ENCODE measurements around the gene CCSER1.
"Not testable (repeated sequence)": the region's sequence is repeated elsewhere in the genome, so short reads cannot be mapped to it uniquely, and the experiment has no call there.

CCSER1 gene

GRCh38 chr4:91256043-91256442, 1128.8 kb downstream of the CCSER1 start:
- H3K4me1 Mint-ChIP-seq (ENCODE audit: low read depth): no peaks in the 10 kb centered on the region
- no peak overlapping the region for H3K4me3 Mint-ChIP-seq
- H3K9me3 Mint-ChIP-seq: peaks cover 20% of the 10 kb centered on the region
- no peak for DNase-seq
- H3K36me3 Mint-ChIP-seq (ENCODE audit: low read depth): no peaks in the 10 kb centered on the region
- no peaks in the 10 kb centered on the region for H3K27me3 Mint-ChIP-seq
- no peak overlapping the region for H3K27ac Mint-ChIP-seq

GRCh38 chr4:91256751-91257150, 1129.6 kb downstream of the CCSER1 start:
- Mint-ChIP-seq H3K27me3 (no peaks in the 10 kb centered on the region), H3K9me3 (peaks cover 23% of the 10 kb centered on the region), H3K4me1 (ENCODE audit: low read depth) (no peaks in the 10 kb centered on the region), H3K36me3 (ENCODE audit: low read depth) (no peaks in the 10 kb centered on the region), H3K4me3 (no peak overlapping the region), H3K27ac (no peak overlapping the region)
- DNase-seq: no peak

GRCh38 chr4:91257721-91258120, 1130.5 kb downstream of the CCSER1 start:
- Mint-ChIP-seq H3K4me1 (ENCODE audit: low read depth) (no peaks in the 10 kb centered on the region), H3K9me3 (peaks cover 23% of the 10 kb centered on the region), H3K4me3 (no peak overlapping the region), H3K27me3 (no peaks in the 10 kb centered on the region), H3K36me3 (ENCODE audit: low read depth) (no peaks in the 10 kb centered on the region), H3K27ac (no peak overlapping the region)
- DNase-seq: no peak

- Mint-ChIP-seq H3K9me3 (peaks cover 23% of the 10 kb centered on the region), H3K27me3 (no peaks in the 10 kb centered on the region), H3K27ac (no peak overlapping the region), H3K4me3 (no peak overlapping the region), H3K36me3 (ENCODE audit: low read depth) (no peaks in the 10 kb centered on the region), H3K4me1 (ENCODE audit: low read depth) (no peaks in the 10 kb centered on the region)
- no peak for DNase-seq
Observed at GRCh38 chr4:91258326-91258725, 1131.1 kb downstream of the CCSER1 start.

- H3K27ac Mint-ChIP-seq: no peak overlapping the region
- no peaks in the 10 kb centered on the region for H3K27me3 Mint-ChIP-seq
- H3K9me3 Mint-ChIP-seq: peaks cover 8% of the 10 kb centered on the region
- H3K36me3 Mint-ChIP-seq (ENCODE audit: low read depth): no peaks in the 10 kb centered on the region
- H3K4me1 Mint-ChIP-seq (ENCODE audit: low read depth): no peaks in the 10 kb centered on the region
- H3K4me3 Mint-ChIP-seq: no peak overlapping the region
- no peak for DNase-seq
Observed at GRCh38 chr4:91267543-91267942, 1140.3 kb downstream of the CCSER1 start.

- H3K27me3 Mint-ChIP-seq; DNase-seq; H3K4me1 Mint-ChIP-seq (ENCODE audit: low read depth); H3K4me3 Mint-ChIP-seq; H3K27ac Mint-ChIP-seq; H3K36me3 Mint-ChIP-seq (ENCODE audit: low read depth): not testable (repeated sequence)
- H3K9me3 Mint-ChIP-seq: peaks cover 12% of the 10 kb centered on the region
Observed at GRCh38 chr4:91268481-91268880, 1141.3 kb downstream of the CCSER1 start.

- no peak for DNase-seq
- no peak overlapping the region for H3K4me3 Mint-ChIP-seq
Observed at GRCh38 chr4:91268913-91269312, 1141.7 kb downstream of the CCSER1 start.

GRCh38 chr4:91279899-91280298, 1152.7 kb downstream of the CCSER1 start:
- Mint-ChIP-seq H3K36me3 (ENCODE audit: low read depth) (no peaks in the 10 kb centered on the region), H3K27ac (no peak overlapping the region), H3K4me1 (ENCODE audit: low read depth) (no peaks in the 10 kb centered on the region), H3K4me3 (no peak overlapping the region), H3K27me3 (no peaks in the 10 kb centered on the region), H3K9me3 (peaks cover 9% of the 10 kb centered on the region)
- no peak for DNase-seq

More at GRCh38 chr4:91268913-91269312, 1141.7 kb downstream of the CCSER1 start:
- peaks cover 13% of the 10 kb centered on the region for H3K9me3 Mint-ChIP-seq
- no peak overlapping the region for H3K27ac Mint-ChIP-seq
- no peaks in the 10 kb centered on the region for H3K4me1 Mint-ChIP-seq (ENCODE audit: low read depth)
- no peaks in the 10 kb centered on the region for H3K36me3 Mint-ChIP-seq (ENCODE audit: low read depth)
- no peaks in the 10 kb centered on the region for H3K27me3 Mint-ChIP-seq

- H3K4me3 Mint-ChIP-seq: no peak overlapping the region
- H3K36me3 Mint-ChIP-seq (ENCODE audit: low read depth): no peaks in the 10 kb centered on the region
- H3K27me3 Mint-ChIP-seq: no peaks in the 10 kb centered on the region
- no peak for DNase-seq
- no peaks in the 10 kb centered on the region for H3K4me1 Mint-ChIP-seq (ENCODE audit: low read depth)
- peaks cover 9% of the 10 kb centered on the region for H3K9me3 Mint-ChIP-seq
- no peak overlapping the region for H3K27ac Mint-ChIP-seq
Observed at GRCh38 chr4:91280551-91281290, 1153.5 kb downstream of the CCSER1 start.

GRCh38 chr4:91282217-91282616, 1155.0 kb downstream of the CCSER1 start:
- H3K4me3 Mint-ChIP-seq: no peak overlapping the region
- H3K4me1 Mint-ChIP-seq (ENCODE audit: low read depth): no peaks in the 10 kb centered on the region
- H3K27me3 Mint-ChIP-seq: no peaks in the 10 kb centered on the region
- DNase-seq: no peak
- no peak overlapping the region for H3K27ac Mint-ChIP-seq
- no peaks in the 10 kb centered on the region for H3K36me3 Mint-ChIP-seq (ENCODE audit: low read depth)
- peaks cover 8% of the 10 kb centered on the region for H3K9me3 Mint-ChIP-seq

- no peak for DNase-seq
- Mint-ChIP-seq H3K9me3 (peaks cover 9% of the 10 kb centered on the region), H3K27ac (no peak overlapping the region), H3K4me3 (no peak overlapping the region), H3K4me1 (ENCODE audit: low read depth) (no peaks in the 10 kb centered on the region), H3K27me3 (no peaks in the 10 kb centered on the region), H3K36me3 (ENCODE audit: low read depth) (no peaks in the 10 kb centered on the region)
Observed at GRCh38 chr4:91283726-91284230, 1156.6 kb downstream of the CCSER1 start.

GRCh38 chr4:91284480-91284879, 1157.3 kb downstream of the CCSER1 start:
- H3K9me3 Mint-ChIP-seq: peaks cover 10% of the 10 kb centered on the region
- no peak overlapping the region for H3K27ac Mint-ChIP-seq
- no peaks in the 10 kb centered on the region for H3K4me1 Mint-ChIP-seq (ENCODE audit: low read depth)
- H3K36me3 Mint-ChIP-seq (ENCODE audit: low read depth): no peaks in the 10 kb centered on the region
- H3K4me3 Mint-ChIP-seq: no peak overlapping the region
- H3K27me3 Mint-ChIP-seq: no peaks in the 10 kb centered on the region
- DNase-seq: no peak

- Mint-ChIP-seq H3K36me3 (ENCODE audit: low read depth) (no peaks in the 10 kb centered on the region), H3K4me3 (no peak overlapping the region), H3K4me1 (ENCODE audit: low read depth) (no peaks in the 10 kb centered on the region), H3K27ac (no peak overlapping the region), H3K27me3 (no peaks in the 10 kb centered on the region), H3K9me3 (peaks cover 10% of the 10 kb centered on the region)
- DNase-seq: no peak
Observed at GRCh38 chr4:91285487-91285886, 1158.3 kb downstream of the CCSER1 start.

- no peaks in the 10 kb centered on the region for H3K4me1 Mint-ChIP-seq (ENCODE audit: low read depth)
- no peaks in the 10 kb centered on the region for H3K27me3 Mint-ChIP-seq
- H3K9me3 Mint-ChIP-seq: peaks cover 13% of the 10 kb centered on the region
- DNase-seq: no peak
- no peak overlapping the region for H3K4me3 Mint-ChIP-seq
- no peak overlapping the region for H3K27ac Mint-ChIP-seq
- no peaks in the 10 kb centered on the region for H3K36me3 Mint-ChIP-seq (ENCODE audit: low read depth)
Observed at GRCh38 chr4:91288702-91289311, 1161.6 kb downstream of the CCSER1 start.

- no peak for DNase-seq
- H3K36me3 Mint-ChIP-seq (ENCODE audit: low read depth): no peaks in the 10 kb centered on the region
- no peaks in the 10 kb centered on the region for H3K27me3 Mint-ChIP-seq
- peaks cover 7% of the 10 kb centered on the region for H3K9me3 Mint-ChIP-seq
- H3K4me1 Mint-ChIP-seq (ENCODE audit: low read depth): no peaks in the 10 kb centered on the region
- H3K4me3 Mint-ChIP-seq: no peak overlapping the region
- no peak overlapping the region for H3K27ac Mint-ChIP-seq
Observed at GRCh38 chr4:91298156-91298700, 1171.0 kb downstream of the CCSER1 start.
